Stimulated activated CD8-positive, alpha-beta memory T cell treated with anti-CD3 and anti-CD28 coated beads, Interleukin-7, amount 100 ng/mL, for 48 hours (primary cell): ENCODE data around the gene PNLIPRP3.

Experiments
- DNase-seq, 2 donors: peaks; one replicate each; pipeline ENCODE4 v3.0.0-alpha.2; 2020; ENCODE audit warnings: low read depth in 1 of 2; ENCODE audit errors: extremely low read depth in 1 of 2

Gene PNLIPRP3

GRCh38 chr10:116444527-116445142 is 17.0 kb downstream of the PNLIPRP3 start:
- DNase-seq: no peak

- no peak for DNase-seq
These were observed 23.2 kb downstream of the PNLIPRP3 start for GRCh38 chr10:116450861-116451260.

- DNase-seq: no peak
These were observed 24.2 kb downstream of the PNLIPRP3 start for GRCh38 chr10:116451711-116452337.

- no peak for DNase-seq
These were observed 24.7 kb downstream of the PNLIPRP3 start for GRCh38 chr10:116452338-116452720.

GRCh38 chr10:116457488-116457887 is 29.8 kb downstream of the PNLIPRP3 start:
- no peak for DNase-seq

- DNase-seq: no peak
These were observed 32.6 kb downstream of the PNLIPRP3 start for GRCh38 chr10:116460219-116460618.

GRCh38 chr10:116461680-116462079 is 34.0 kb downstream of the PNLIPRP3 start:
- no peak for DNase-seq

GRCh38 chr10:116464257-116464656 is 36.6 kb downstream of the PNLIPRP3 start:
- no peak for DNase-seq

- no peak for DNase-seq
These were observed 37.9 kb downstream of the PNLIPRP3 start for GRCh38 chr10:116465546-116465945.

GRCh38 chr10:116466715-116467422 is 39.2 kb downstream of the PNLIPRP3 start:
- DNase-seq: no peak

GRCh38 chr10:116469437-116469836 is 41.8 kb downstream of the PNLIPRP3 start:
- DNase-seq: no peak

- DNase-seq: no peak
These were observed 42.4 kb downstream of the PNLIPRP3 start for GRCh38 chr10:116470071-116470470.

- no peak for DNase-seq
These were observed 43.2 kb downstream of the PNLIPRP3 start for GRCh38 chr10:116470768-116471415.

- no peak for DNase-seq
These were observed 45.2 kb downstream of the PNLIPRP3 start for GRCh38 chr10:116472891-116473290.

GRCh38 chr10:116475866-116476265 is 48.2 kb downstream of the PNLIPRP3 start:
- DNase-seq: no peak

- DNase-seq: no peak
These were observed 48.8 kb downstream of the PNLIPRP3 start for GRCh38 chr10:116476461-116476860.

GRCh38 chr10:116477986-116478664 is 50.5 kb downstream of the PNLIPRP3 start:
- no peak for DNase-seq

- DNase-seq: no peak
These were observed 59.3 kb downstream of the PNLIPRP3 start for GRCh38 chr10:116486770-116487448.

GRCh38 chr10:116487522-116488430 is 60.1 kb downstream of the PNLIPRP3 start:
- DNase-seq: no peak

GRCh38 chr10:116489460-116489859 is 61.8 kb downstream of the PNLIPRP3 start:
- DNase-seq: no peak
